HL-60 (cell line): ENCODE results near the gene MAN2B1.

Experiments used
- POLR2AphosphoS5 ChIP-seq: IDR thresholded peaks from 2 replicates; pipeline ENCODE4 v1.6.1; 2012; ENCODE audit warnings: low read depth
- TF ChIP-seq, protein P1 (sequence below): IDR thresholded peaks from one replicate; pipeline ENCODE4 v1.5.1; 2011; ENCODE audit warnings: low read length, control low read depth, inconsistent platforms; ENCODE audit not compliant: insufficient read depth

GRCh38 chr19:12694641-12695040, 28.1 kb upstream of the MAN2B1 start:
- TF ChIP-seq, protein P1, sequence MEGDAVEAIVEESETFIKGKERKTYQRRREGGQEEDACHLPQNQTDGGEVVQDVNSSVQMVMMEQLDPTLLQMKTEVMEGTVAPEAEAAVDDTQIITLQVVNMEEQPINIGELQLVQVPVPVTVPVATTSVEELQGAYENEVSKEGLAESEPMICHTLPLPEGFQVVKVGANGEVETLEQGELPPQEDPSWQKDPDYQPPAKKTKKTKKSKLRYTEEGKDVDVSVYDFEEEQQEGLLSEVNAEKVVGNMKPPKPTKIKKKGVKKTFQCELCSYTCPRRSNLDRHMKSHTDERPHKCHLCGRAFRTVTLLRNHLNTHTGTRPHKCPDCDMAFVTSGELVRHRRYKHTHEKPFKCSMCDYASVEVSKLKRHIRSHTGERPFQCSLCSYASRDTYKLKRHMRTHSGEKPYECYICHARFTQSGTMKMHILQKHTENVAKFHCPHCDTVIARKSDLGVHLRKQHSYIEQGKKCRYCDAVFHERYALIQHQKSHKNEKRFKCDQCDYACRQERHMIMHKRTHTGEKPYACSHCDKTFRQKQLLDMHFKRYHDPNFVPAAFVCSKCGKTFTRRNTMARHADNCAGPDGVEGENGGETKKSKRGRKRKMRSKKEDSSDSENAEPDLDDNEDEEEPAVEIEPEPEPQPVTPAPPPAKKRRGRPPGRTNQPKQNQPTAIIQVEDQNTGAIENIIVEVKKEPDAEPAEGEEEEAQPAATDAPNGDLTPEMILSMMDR, result no peak
- no peak for TF ChIP-seq POLR2AphosphoS5
